GM18868 (cell line): ENCODE data around the gene CRX.
"Not testable (repeated sequence)": the region's sequence is repeated elsewhere in the genome, so short reads cannot be mapped to it uniquely, and the experiment has no call there.

Experiments used
- ATAC-seq: cut with Tn5 transposase; IDR thresholded peaks from one replicate; pipeline ENCODE4 v1.9.1; 2021; ENCODE audit warnings: mild to moderate bottlenecking, moderate library complexity; ENCODE audit not compliant: unreplicated experiment

The CRX gene

GRCh38 chr19:47858646-47859285 lies 37.0 kb downstream of the CRX start, which contains the start of gene TPRX2:
TSS of gene TPRX2 (plus strand) at chr19:47859235. CDS start at chr19:47859247, 12 bp downstream.
- ATAC-seq, result not testable (repeated sequence)

DNA sequence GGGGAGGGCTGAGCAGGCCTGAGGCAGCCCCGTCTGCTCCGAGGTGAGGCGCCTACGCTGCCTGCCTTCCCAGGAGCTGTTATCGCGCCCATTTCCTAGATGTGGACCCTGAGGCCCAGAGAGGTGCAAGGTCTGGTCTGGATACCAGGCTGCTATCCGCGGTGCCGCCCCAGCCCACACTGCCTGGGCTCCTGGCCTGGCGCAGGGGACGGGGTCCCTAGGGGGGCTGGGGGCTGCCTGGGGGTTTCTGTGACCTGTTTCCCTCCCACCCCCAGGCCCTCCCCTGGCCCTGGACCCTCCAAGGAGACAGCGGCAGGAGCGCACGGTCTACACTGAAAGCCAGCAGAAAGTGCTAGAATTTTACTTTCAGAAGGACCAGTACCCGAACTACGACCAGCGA lies 38.1 kb downstream of the CRX start:
- not testable (repeated sequence) for ATAC-seq

GRCh38 chr19:47860602-47861297 lies 39.0 kb downstream of the CRX start:
- no peak for ATAC-seq

DNA sequence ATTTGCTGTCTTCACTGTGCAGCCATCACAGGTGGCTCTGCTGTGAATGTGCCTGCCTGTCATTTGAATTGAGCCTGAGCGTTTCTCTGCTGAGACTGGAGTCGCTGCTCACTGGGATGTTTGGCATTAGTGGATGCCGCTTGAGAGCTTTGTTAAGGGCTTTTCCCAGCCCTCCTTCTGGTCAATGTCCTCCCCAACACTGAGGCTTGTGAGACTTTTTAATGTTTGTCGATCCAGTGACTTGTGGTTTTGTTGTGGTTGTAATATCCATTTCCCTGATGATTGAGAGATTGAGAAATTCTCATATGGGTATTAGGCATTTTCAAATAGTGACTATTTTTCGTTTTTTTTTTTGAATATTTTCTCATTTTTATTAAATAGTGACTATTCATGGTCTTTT lies 39.9 kb downstream of the CRX start:
- no peak for ATAC-seq

- no peak for ATAC-seq
Measured at GRCh38 chr19:47863514-47863936, 41.8 kb downstream of the CRX start.

GRCh38 chr19:47865166-47865565 lies 43.4 kb downstream of the CRX start:
- ATAC-seq, result no peak

DNA sequence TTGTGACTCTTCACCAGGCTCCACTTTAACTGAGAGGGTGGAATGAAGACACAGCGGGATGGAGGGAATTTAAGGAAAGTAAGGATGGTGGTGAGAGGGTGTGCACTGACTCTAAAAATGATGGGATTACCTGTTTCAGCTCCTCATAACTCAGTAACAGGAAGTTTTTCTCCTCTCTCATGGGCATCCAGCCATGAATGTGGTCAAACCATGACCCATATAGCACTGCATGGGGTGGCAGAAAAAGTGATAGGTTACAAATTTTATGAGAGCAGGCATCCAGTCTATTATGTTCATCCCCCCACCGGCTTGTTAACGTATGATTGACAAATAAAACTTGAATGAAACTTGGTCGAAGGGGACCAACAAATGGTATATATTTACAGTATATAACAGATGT lies 57.2 kb downstream of the CRX start:
- ATAC-seq, result no peak

DNA sequence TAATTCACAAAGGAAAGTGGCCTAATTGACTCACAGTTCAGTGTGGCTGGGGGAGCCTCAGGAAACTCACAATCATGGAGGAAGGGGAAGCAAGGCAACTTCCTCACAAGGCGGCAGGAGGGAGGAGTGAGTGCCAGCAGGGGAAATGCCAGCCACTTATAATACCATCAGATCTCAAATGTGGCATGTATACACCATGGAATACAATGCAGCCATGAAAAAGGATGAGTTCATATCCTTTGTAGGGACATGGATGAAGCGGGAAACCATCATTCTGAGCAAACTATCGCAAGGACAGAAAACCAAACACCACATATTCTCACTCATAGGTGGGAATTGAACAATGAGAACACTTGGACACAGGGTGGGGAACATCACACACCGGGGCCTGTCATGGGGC lies 57.6 kb downstream of the CRX start:
- not testable (repeated sequence) for ATAC-seq

GRCh38 chr19:47881757-47882156 lies 60.0 kb downstream of the CRX start:
- no peak for ATAC-seq

- ATAC-seq, result no peak
Measured at GRCh38 chr19:47882890-47883289, 61.2 kb downstream of the CRX start.

GRCh38 chr19:47885067-47885463 lies 63.3 kb downstream of the CRX start:
- no peak for ATAC-seq

DNA sequence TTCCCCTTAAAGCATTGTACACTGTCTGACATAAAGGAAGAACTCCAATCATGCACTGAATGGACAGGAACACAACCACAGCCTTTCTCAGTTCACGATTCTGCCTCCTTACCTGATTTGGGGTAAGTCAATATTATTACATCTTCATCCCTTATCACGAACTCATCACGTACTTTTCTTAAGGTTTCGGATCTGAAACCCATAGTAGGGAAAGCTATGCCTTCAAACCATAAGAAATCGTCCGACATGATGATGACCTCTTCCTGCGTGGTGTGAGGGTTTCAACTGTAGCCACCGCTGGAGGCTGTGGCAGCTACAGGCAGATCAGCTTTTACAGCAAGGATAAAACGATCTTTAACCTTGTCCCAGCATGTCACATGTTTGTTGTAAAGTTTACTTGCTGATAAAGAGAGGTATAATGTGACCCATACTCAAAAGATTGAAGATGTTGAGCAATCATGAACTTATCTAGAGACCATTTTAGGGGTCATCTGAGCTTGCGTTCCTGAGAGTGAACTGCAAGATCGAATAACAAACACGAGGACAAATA lies 64.3 kb downstream of the CRX start, which contains the start of gene SULT2A1:
Gene SULT2A1, minus strand, starts transcription at position 306 of the 550 bp plus-strand sequence. Its CDS starts 58 bp downstream, at position 248.
- ATAC-seq, result no peak

DNA sequence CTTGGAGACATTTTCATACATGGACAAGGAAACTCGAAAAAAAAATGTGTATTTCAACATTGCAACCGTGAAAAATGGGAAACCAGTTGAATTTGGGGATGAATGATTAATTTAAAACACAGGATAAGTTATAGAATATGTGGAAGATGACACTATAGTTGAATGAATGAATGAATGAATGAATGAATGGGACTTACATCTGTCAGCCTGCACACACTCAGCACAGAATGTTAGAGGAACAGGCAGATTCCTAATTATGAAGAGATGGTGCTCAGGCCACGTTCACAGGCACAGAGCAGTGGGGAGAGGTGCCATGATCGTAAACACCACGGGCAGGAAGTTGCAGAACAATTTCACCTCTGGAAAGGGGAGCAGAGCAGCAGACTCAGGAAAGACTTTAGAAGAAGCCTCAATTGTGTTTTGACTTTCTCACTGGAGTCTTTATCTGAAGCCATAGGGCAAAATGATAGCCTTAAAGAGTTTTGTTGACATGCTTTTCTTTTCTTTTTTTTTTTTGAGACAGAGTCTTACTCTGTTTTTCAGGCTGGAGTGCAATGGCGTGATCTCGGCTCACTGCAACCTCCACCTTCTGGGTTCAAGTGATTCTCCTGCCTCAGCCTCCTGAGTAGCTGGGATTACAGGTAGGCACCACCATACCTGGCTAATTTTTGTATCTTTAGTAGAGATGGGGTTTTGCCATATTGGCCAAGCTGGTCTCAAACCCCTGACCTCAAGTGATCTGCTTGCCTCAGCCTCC lies 69.3 kb downstream of the CRX start:
- ATAC-seq, result no peak

DNA sequence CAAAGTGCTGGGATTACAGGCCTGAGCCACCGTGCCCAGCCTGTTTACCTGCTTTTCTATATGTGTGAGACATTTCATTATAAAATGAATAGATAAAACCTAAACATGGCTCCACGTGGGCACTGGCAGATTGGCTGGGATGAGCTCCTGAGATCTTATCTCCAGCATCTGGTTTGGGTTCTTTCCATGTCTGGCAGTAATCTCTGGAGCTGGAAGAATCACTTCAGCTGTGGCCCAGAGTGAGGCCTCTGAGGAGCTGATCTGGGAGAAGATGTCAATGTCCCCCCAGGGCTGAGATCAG lies 69.8 kb downstream of the CRX start:
- ATAC-seq, result no peak

DNA sequence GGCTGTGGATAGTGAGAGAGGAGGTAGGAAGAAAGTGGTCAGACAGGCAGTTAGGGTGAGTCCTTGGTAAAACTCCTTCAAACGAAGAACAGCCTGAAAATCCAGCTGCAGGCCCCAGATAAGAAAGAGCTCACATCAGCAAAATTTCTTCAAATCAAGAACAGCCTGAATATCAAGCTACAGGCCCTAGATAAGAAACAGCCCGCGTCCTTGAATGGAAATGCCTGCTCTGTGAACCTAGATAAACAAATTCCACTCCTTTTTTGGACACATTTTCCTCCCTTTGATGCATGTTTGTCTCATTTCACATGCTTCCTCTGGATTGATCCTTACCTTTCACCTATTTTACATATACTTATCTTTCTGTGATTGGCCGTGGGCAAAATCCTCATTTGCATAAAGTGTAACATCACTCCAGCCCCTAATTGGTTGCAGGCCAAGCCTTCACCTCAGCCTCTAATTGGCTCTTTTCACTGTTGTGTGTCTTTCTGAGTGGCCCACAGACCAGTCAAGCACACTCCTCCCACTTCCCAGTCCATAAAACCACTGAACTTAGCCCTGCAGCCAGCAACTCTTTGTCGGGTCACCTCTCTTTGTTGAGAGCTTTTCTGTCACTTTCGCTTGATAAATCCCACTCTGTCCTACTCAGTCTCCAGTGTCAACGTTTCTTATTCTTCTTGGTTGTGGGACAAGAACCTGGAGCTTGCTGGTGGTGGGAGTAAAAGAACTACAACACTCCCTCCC lies 70.4 kb downstream of the CRX start:
- ATAC-seq, result no peak
